DND-41 (cell line): ENCODE measurements around the gene DNAH2.

ENCODE experiments used
- ATAC-seq: fragments of 200-7000 bp; cut with Tn5 transposase; 3 replicates; pipeline ENCODE4 v1.9.1; 2021; ENCODE audit warnings: low read depth; ENCODE audit not compliant: insufficient read depth
- DNase-seq: peaks from one replicate; pipeline ENCODE4 v3.0.0-alpha.2; 2020
- H2AFZ ChIP-seq: 2 replicates; pipeline ENCODE4 v1.6.0; 2012; ENCODE audit warnings: low read depth, low read length
- H3K27ac ChIP-seq: 2 replicates; pipeline ENCODE4 v1.5.1; 2012; ENCODE audit warnings: low read length, inconsistent platforms
- H3K27me3 ChIP-seq: fragments of 200-600 bp; sonication (generic); 2 replicates; pipeline ENCODE4 v1.6.0; 2012; ENCODE audit warnings: low read length, mild to moderate bottlenecking, inconsistent platforms; ENCODE audit not compliant: insufficient read depth, poor library complexity
- H3K36me3 ChIP-seq: 2 replicates; pipeline ENCODE4 v1.5.1; 2012; ENCODE audit warnings: low read length, inconsistent platforms; ENCODE audit not compliant: insufficient read depth
- H3K4me1 ChIP-seq: 2 replicates; pipeline ENCODE4 v1.5.1; 2012; ENCODE audit warnings: mild to moderate bottlenecking, low read length; ENCODE audit not compliant: insufficient read depth
- H3K4me2 ChIP-seq: 2 replicates; pipeline ENCODE4 v1.6.0; 2012; ENCODE audit warnings: mild to moderate bottlenecking, moderate library complexity, low read length, inconsistent platforms; ENCODE audit not compliant: insufficient read depth
- H3K4me3 ChIP-seq, 2 experiments: fragments of 200-600 bp in 1 of 2; shearing (Covaris generic) in 1 of 2; 2 replicates each; pipeline ENCODE4 v1.5.1; 2012 to 2016; ENCODE audit warnings: inconsistent platforms in 2 of 2, low read length in 2 of 2, mild to moderate bottlenecking in 2 of 2, low read depth in 1 of 2, moderate library complexity in 1 of 2
- H3K79me2 ChIP-seq: 2 replicates; pipeline ENCODE4 v1.6.0; 2012; ENCODE audit warnings: low read length, inconsistent platforms; ENCODE audit not compliant: insufficient read depth
- H3K9ac ChIP-seq: 2 replicates; pipeline ENCODE4 v1.6.0; 2012; ENCODE audit warnings: low read depth, mild to moderate bottlenecking, inconsistent platforms, low read length, moderate library complexity
- H3K9me3 ChIP-seq: 2 replicates; pipeline ENCODE4 v1.5.1; 2012; ENCODE audit warnings: low read length, moderate library complexity, mild to moderate bottlenecking, inconsistent platforms; ENCODE audit not compliant: insufficient read depth, severe bottlenecking
- H4K20me1 ChIP-seq: 2 replicates; pipeline ENCODE4 v1.6.0; 2012; ENCODE audit warnings: low read length; ENCODE audit not compliant: insufficient read depth
- EZH2 ChIP-seq: IDR thresholded peaks from 3 replicates; pipeline ENCODE4 v1.6.1; 2012; ENCODE audit warnings: borderline replicate concordance, low read depth, mild to moderate bottlenecking, moderate library complexity, low read length, inconsistent platforms; ENCODE audit not compliant: severe bottlenecking
- TF ChIP-seq, protein P1 (sequence below): IDR thresholded peaks from 2 replicates; pipeline ENCODE4 v1.5.1; 2012; ENCODE audit warnings: borderline replicate concordance, low read length, moderate library complexity, mild to moderate bottlenecking; ENCODE audit not compliant: poor library complexity, severe bottlenecking; ENCODE audit errors: extremely low read depth

The DNAH2 gene

GRCh38 chr17:7740481-7741001 is 23.0 kb downstream of the DNAH2 start:
- Histone ChIP-seq H3K4me3 (no peak overlapping the region), H4K20me1 (no peaks in the 10 kb centered on the region), H3K4me2 (no peak overlapping the region), H3K79me2 (no peaks in the 10 kb centered on the region), H3K9ac (no peak overlapping the region), H3K27me3 (peaks cover 16% of the 10 kb centered on the region), H3K4me1 (no peaks in the 10 kb centered on the region), H3K27ac (no peak overlapping the region), H3K36me3 (no peaks in the 10 kb centered on the region), H3K9me3 (no peaks in the 10 kb centered on the region), H2AFZ (no peak overlapping the region)
- TF ChIP-seq EZH2 = no peak
- TF ChIP-seq, protein P1, sequence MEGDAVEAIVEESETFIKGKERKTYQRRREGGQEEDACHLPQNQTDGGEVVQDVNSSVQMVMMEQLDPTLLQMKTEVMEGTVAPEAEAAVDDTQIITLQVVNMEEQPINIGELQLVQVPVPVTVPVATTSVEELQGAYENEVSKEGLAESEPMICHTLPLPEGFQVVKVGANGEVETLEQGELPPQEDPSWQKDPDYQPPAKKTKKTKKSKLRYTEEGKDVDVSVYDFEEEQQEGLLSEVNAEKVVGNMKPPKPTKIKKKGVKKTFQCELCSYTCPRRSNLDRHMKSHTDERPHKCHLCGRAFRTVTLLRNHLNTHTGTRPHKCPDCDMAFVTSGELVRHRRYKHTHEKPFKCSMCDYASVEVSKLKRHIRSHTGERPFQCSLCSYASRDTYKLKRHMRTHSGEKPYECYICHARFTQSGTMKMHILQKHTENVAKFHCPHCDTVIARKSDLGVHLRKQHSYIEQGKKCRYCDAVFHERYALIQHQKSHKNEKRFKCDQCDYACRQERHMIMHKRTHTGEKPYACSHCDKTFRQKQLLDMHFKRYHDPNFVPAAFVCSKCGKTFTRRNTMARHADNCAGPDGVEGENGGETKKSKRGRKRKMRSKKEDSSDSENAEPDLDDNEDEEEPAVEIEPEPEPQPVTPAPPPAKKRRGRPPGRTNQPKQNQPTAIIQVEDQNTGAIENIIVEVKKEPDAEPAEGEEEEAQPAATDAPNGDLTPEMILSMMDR = no peak
- ATAC-seq (no peak), DNase-seq (no peak)

DNA sequence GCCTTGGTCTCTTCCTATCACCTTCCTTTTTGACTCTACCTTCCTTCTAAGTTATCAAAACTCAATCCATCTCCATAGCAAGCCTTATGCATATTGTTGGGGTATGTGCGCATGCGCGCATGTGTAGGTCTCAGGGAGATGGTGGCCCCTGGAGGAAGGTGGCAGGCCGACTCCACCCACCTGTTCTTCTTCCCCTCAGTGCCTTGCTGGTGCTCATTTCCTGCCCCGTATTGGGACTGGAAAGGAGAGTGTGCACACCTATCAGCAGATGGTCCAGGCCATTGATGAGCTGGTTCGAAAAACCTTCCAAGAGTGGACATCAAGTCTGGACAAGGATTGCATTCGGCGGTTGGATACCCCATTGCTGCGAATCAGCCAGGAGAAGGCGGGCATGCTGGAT is 25.2 kb downstream of the DNAH2 start:
- TF ChIP-seq, protein P1 = no peak
- TF ChIP-seq EZH2 = no peak
- DNase-seq (no peak), ATAC-seq (no peak)
- H3K4me3 ChIP-seq = no peak overlapping the region
- H2AFZ ChIP-seq = no peak overlapping the region
- no peaks in the 10 kb centered on the region for H3K36me3 ChIP-seq
- H3K79me2 ChIP-seq = no peaks in the 10 kb centered on the region
- H3K9me3 ChIP-seq = no peaks in the 10 kb centered on the region
- peaks cover 8% of the 10 kb centered on the region for H3K27me3 ChIP-seq
- H3K9ac ChIP-seq = no peak overlapping the region
- H3K4me2 ChIP-seq = no peak overlapping the region
- H3K27ac ChIP-seq = no peak overlapping the region
- H4K20me1 ChIP-seq = no peaks in the 10 kb centered on the region
- H3K4me1 ChIP-seq = no peaks in the 10 kb centered on the region

DNA sequence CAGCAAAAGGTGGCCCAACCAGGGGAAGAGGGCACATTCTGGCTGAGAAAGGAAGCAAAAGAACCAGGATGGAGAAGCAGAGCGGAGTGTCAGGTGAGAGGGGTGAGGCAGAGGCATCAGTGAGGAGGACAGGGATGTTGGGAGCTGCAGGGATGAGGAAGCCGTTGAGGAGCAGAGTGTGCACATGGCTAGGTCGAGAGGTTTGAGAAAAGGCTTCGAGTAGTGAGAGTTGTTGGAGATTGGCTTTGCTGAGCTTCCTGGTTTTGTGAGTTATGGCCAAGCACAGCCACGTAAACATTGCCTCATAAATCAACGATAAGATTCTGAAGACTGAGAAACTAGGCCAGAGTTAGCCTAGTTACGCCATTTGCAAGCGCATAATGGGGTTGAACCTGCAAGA is 26.9 kb downstream of the DNAH2 start:
- H3K27ac ChIP-seq = no peak overlapping the region
- no peaks in the 10 kb centered on the region for H3K79me2 ChIP-seq
- H4K20me1 ChIP-seq = no peaks in the 10 kb centered on the region
- H3K9ac ChIP-seq = no peak overlapping the region
- ATAC-seq = no peak
- H3K9me3 ChIP-seq = no peaks in the 10 kb centered on the region
- no peaks in the 10 kb centered on the region for H3K4me1 ChIP-seq
- TF ChIP-seq EZH2 = no peak
- TF ChIP-seq, protein P1 = no peak
- peaks cover 4% of the 10 kb centered on the region for H3K27me3 ChIP-seq
- no peaks in the 10 kb centered on the region for H3K36me3 ChIP-seq
- no peak for DNase-seq
- no peak overlapping the region for H2AFZ ChIP-seq
- no peak overlapping the region for H3K4me2 ChIP-seq
- H3K4me3 ChIP-seq = no peak overlapping the region
